AG09309 (cell line): Measurements from ENCODE around the gene ADNP.

Experiments used
- DNase-seq: peaks from one replicate; pipeline ENCODE4 v3.0.0-alpha.2; 2010; ENCODE audit warnings: low read depth
- H3K4me3 ChIP-seq: 2 replicates; pipeline ENCODE4 v1.5.1; 2011; ENCODE audit warnings: mild to moderate bottlenecking, low read depth, low read length, moderate library complexity; ENCODE audit not compliant: control insufficient read depth
- CTCF ChIP-seq: IDR thresholded peaks from 2 replicates; pipeline ENCODE4 v1.5.1; 2011; ENCODE audit warnings: mild to moderate bottlenecking, low read depth, low read length, inconsistent platforms; ENCODE audit not compliant: insufficient read depth, control insufficient read depth; ENCODE audit errors: missing control alignments

Gene ADNP

GRCh38 chr20:50845566-50846215, 85.5 kb downstream of the ADNP start:
- no peak for TF ChIP-seq CTCF
- no peak overlapping the region for H3K4me3 ChIP-seq
- no peak for DNase-seq

- no peak overlapping the region for H3K4me3 ChIP-seq
- no peak for TF ChIP-seq CTCF
- no peak for DNase-seq
These were observed 86.7 kb downstream of the ADNP start for GRCh38 chr20:50844430-50845100.

- no peak for TF ChIP-seq CTCF
- no peak overlapping the region for H3K4me3 ChIP-seq
- DNase-seq: no peak
These were observed 87.6 kb downstream of the ADNP start for GRCh38 chr20:50843331-50844276.

GRCh38 chr20:50842821-50843220, 88.4 kb downstream of the ADNP start:
- TF ChIP-seq CTCF: no peak
- no peak overlapping the region for H3K4me3 ChIP-seq
- no peak for DNase-seq
